ENCODE measurements around the gene STXBP1.
A peak's percentile ranks its signal among the peaks of the same experiment; 100 is the strongest.

The STXBP1 gene

DNA sequence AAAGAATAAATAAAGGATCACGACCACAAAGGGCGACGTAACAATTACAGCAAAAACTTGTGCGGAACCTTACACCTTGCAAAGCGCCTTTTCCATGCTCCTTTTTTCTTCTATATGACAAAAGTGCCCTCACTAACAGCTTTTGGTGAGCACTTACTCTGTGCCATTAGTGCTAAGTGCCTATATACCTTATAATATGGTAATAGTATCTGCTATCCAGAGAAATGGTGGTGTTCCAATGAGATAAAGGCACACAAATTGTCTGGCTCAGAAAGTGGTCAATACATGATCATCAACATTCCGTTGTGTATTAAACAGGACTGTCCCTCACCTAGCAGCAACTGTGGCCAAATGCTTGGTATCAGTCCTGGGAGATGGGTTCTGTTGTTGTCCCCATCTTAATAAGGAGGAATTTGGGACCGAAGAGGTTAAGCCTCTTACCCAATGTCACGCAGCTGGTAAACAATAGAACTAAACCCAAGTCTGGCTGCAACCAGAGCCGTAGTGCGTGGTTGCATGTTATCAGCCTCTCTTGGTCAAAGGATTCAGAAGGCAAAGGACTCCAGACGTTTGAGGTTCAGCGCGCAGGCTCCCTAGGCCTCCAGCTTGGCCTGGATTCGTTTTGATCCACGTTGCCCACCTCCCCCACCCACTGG is 123.6 kb downstream of the STXBP1 start:
- DNase-seq (ENCODE audit: low spot score): no peak

GRCh38 chr9:127738666-127739065 is 126.6 kb downstream of the STXBP1 start:
- DNase-seq (ENCODE audit: low spot score): no peak

DNA sequence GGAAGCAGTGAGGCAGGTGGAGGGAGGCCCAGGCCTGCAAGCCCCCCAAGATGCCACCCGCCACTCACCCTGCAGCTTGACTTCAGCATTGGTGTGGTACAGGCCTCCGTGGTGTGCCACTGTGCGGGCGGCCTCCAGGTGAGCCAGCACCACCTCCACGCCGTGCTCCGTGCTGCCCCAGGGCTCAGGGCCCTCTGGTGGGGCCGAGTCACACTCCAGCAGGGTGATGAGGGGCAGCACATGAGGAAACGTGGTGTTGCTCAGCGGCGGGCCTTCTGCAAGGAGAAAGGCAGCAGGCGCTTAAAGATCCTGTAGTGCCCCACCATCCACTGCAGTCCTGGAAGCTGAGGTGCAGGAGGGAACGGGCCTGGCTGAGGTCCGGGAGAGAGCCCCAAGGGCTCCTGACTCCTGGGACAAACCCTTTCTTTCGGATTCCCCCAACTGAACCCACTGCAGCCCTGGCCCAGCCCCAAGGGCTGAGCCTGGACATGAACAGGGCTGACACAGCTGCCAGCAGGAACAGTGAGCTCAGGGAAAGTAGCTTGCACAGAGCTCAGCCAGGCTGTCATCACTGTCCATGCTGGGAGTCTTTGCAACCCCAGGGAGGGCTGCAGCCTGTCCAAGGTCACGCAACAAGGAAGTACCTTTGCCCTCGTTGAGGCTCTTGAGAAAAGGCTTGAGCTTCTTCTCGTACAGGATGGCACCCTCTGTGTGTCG is 127.7 kb downstream of the STXBP1 start:
- no peak for DNase-seq (ENCODE audit: low spot score)

DNA sequence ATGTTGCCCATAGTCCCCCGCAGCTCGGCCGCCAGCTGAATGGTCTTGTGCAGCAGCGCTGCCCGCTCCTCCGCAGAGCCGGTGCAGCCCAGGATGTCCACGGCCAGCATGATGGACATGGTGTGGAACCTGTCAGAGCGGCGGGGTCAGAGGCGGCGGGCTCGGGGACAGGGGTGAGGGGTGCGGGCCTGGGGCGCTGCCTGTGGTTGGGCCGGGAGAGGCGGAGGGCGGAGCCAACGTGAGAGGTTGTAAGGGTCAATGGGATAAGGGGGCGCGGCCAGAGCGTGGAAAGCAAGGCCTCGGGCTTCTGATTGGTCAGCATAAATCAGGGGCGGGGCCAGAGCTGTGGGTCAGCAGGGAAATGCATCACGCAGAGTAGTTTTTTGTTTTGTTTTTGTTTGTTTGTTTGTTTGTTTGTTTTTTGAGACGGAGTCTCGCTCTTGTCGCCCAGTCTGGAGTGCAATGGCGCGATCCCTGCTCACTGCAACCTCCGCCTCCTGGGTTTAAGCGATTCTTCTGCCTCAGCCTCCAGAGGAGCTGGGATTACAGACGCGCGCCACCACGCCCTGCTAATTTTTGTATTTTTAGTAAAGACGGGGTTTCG is 129.9 kb downstream of the STXBP1 start:
- peak; percentile 91 for DNase-seq (ENCODE audit: low spot score)

All from HuH-7.5 (cell line).